Measurements from ENCODE around the gene PTTG2.

Gene PTTG2

DNA sequence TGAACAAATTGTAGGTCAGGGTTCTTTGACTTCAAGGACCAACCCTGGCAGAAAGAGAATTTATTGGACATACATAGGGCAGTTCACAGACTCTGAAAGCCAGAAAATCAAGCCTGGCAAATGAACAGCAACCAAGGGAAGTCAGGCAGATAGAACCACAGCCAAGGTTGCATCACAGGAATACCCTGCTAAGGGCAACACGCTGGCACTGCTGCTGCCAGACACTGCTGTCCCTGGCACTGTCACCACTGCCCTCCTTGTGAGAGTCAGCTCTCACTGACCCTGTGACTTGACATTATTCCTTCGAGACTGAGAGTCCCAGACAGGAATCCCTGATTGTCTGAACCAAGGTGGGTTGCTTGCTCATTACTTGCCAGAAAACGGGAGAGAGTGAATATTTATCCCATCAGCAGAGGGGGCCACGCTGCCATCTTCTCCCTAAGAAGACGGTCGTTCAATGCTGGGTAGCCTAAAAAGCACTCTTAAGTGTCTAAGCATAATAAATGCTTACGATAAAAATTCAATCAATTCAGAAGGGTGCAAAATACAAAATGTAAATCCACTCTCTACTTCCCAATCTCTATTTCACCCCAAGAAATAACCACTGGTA, 23.2 kb upstream of the PTTG2 start:
- H3K4me1 ChIP-seq (ENCODE audit: insufficient read depth, low read length) = no peaks in the 10 kb centered on the region
- H3K9me3 ChIP-seq (ENCODE audit: insufficient read depth, low read depth, low read length) = no peaks in the 10 kb centered on the region
- no peak overlapping the region for H3K4me3 ChIP-seq (ENCODE audit: low read length)
- no peaks in the 10 kb centered on the region for H3K27me3 ChIP-seq (ENCODE audit: insufficient read depth, low read length)
- H3K9ac ChIP-seq (ENCODE audit: low read depth, low read length) = no peak overlapping the region
- H3K36me3 ChIP-seq (ENCODE audit: insufficient read depth, low read depth, low read length) = no peaks in the 10 kb centered on the region
- H3K27ac ChIP-seq (ENCODE audit: low read length) = no peak overlapping the region

GRCh38 chr4:37938208-37938607, 22.0 kb upstream of the PTTG2 start:
- no peaks in the 10 kb centered on the region for H3K36me3 ChIP-seq (ENCODE audit: insufficient read depth, low read depth, low read length)
- H3K27me3 ChIP-seq (ENCODE audit: insufficient read depth, low read length) = no peaks in the 10 kb centered on the region
- H3K9ac ChIP-seq (ENCODE audit: low read depth, low read length) = no peak overlapping the region
- no peak overlapping the region for H3K27ac ChIP-seq (ENCODE audit: low read length)
- H3K4me3 ChIP-seq (ENCODE audit: low read length) = no peak overlapping the region
- H3K4me1 ChIP-seq (ENCODE audit: insufficient read depth, low read length) = no peaks in the 10 kb centered on the region
- no peaks in the 10 kb centered on the region for H3K9me3 ChIP-seq (ENCODE audit: insufficient read depth, low read depth, low read length)

DNA sequence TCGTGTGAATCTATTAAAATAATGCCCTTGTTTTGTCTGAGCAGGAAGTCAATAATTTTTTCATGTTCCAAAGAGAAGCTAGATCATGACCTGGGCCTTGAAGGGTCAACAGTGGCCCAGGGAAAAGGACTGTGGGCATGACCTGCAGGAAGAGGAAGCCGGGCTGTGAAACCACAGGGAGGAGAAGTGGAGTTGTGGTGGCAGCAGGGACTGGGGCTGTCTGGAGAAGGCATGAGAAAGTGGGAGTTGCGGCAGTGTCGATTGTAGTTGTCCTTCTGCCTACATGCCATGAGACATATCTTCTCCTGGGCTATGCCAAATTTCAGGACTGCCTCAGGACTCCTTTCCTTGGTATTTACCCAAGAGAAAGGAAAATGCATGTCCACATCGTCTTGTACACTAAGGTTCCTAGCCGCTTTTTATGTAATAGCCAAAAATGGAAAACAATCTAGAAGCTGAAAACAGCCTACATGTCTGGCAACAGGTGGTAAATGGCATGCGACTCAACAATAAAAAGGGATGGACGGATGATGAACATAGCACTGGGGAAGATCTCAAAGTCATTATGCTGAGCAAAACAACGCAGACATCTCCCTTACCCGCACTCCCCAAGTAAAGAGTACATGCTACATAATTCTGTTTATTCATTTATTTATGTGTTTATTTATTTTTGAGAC, 13.6 kb upstream of the PTTG2 start:
- Histone ChIP-seq H3K36me3 (ENCODE audit: insufficient read depth, low read depth, low read length) (no peaks in the 10 kb centered on the region), H3K9me3 (ENCODE audit: insufficient read depth, low read depth, low read length) (no peaks in the 10 kb centered on the region), H3K27me3 (ENCODE audit: insufficient read depth, low read length) (no peaks in the 10 kb centered on the region), H3K27ac (ENCODE audit: low read length) (no peak overlapping the region), H3K4me1 (ENCODE audit: insufficient read depth, low read length) (no peaks in the 10 kb centered on the region), H3K4me3 (ENCODE audit: low read length) (no peak overlapping the region), H3K9ac (ENCODE audit: low read depth, low read length) (no peak overlapping the region)

DNA sequence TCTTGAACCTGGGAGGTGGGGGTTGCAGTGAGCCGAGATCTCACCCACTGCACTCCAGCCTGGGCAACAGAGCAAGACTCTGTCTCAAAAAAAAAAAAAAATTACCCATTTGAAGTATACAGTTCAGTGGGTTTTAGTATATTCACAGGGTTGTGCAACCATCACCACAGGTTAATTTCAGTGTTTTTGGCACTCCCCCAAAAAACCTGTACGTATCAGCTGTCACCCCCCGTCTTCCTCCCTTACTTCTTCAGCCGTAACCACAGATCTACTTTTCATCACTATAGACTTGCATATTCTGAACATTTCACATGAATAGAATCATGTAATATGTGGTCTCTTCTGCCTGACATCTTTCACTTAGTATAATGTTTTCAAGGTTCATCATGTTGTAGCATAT, 11.7 kb upstream of the PTTG2 start:
- Histone ChIP-seq H3K4me3 (ENCODE audit: low read length) (no peak overlapping the region), H3K36me3 (ENCODE audit: insufficient read depth, low read depth, low read length) (no peaks in the 10 kb centered on the region), H3K4me1 (ENCODE audit: insufficient read depth, low read length) (no peaks in the 10 kb centered on the region), H3K27ac (ENCODE audit: low read length) (no peak overlapping the region), H3K9me3 (ENCODE audit: insufficient read depth, low read depth, low read length) (no peaks in the 10 kb centered on the region), H3K27me3 (ENCODE audit: insufficient read depth, low read length) (no peaks in the 10 kb centered on the region), H3K9ac (ENCODE audit: low read depth, low read length) (no peak overlapping the region)

DNA sequence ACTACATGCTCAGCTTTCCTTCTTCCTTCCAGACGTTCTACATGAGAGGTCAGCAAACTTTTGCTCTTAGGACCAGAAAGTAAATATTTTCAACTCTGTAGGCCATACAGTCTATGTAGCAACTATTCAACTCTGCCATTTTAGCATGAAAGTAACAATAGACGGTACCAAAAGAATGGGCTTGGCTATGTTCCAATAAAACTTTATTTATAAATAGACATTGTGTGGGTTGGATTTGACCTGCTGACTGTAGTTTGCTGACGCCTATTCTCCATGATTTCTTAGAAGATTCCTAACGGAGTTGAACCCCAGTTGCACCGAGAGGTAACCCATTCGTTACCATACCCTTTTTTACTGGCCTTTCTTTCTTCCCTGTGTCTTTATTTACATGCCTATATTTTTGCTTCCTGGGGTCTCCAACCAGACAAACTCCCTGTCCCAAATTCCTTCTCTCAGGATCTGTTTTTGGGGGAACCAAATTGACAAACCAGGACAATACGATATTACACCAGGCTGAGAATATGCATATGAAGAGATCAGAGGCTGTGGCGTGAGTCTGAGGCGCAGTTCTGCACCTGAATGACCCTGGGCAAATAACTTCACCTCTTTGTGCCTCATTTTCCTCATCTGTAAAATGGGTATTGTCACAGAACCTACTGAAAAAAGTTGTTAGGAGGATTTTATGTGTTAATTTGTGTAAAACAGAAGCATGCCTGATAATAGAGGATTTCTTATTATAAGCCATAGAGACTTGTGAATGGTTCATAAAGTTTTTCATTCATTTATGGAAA, 10.4 kb upstream of the PTTG2 start:
- no peaks in the 10 kb centered on the region for H3K9me3 ChIP-seq (ENCODE audit: insufficient read depth, low read depth, low read length)
- no peaks in the 10 kb centered on the region for H3K27me3 ChIP-seq (ENCODE audit: insufficient read depth, low read length)
- H3K4me1 ChIP-seq (ENCODE audit: insufficient read depth, low read length) = no peaks in the 10 kb centered on the region
- no peak overlapping the region for H3K4me3 ChIP-seq (ENCODE audit: low read length)
- H3K36me3 ChIP-seq (ENCODE audit: insufficient read depth, low read depth, low read length) = no peaks in the 10 kb centered on the region
- H3K9ac ChIP-seq (ENCODE audit: low read depth, low read length) = no peak overlapping the region
- H3K27ac ChIP-seq (ENCODE audit: low read length) = no peak overlapping the region

DNA sequence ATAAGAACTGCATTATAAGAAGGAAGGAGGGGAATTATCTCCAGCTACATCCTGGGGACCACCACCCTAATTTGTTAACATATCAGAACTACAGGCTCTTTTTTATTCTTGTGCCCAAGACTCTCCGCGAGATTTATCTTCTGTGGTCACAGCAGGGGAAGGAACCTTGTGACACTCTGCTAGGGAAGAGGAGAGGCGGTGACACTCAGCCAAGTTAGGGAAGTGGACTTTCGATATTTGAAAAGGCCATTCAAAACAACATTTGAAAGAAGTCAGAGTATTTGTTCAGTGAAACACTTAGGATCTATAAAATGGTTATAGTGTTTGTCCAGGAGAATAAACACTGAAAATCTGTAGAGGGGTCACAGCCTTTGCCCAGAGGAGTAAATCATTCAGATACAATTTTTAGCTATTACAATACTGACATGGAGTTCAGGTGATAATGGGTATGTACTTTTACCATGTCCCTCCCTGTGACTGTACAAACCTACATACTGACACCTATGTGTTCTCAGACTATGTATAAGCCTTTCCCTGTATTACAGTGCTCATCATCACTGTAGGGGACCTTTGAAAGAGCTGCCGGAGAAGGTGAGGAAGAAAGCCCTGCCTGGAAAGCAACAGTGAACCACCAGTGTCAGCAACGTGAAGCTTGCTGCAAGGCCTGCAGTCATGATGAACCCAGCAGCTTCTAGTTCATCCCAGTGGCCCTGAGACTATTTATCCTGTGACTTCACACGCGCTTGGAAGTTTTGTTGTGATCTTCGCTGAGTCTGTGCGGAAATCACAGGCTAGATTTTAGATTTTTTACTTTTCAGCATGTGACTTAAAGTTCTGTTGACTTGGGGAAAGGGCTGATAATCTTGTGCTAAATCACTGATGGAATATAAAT, 8.5 kb upstream of the PTTG2 start:
- Histone ChIP-seq H3K27ac (ENCODE audit: low read length) (no peak overlapping the region), H3K4me1 (ENCODE audit: insufficient read depth, low read length) (no peaks in the 10 kb centered on the region), H3K36me3 (ENCODE audit: insufficient read depth, low read depth, low read length) (no peaks in the 10 kb centered on the region), H3K4me3 (ENCODE audit: low read length) (no peak overlapping the region), H3K27me3 (ENCODE audit: insufficient read depth, low read length) (no peaks in the 10 kb centered on the region), H3K9ac (ENCODE audit: low read depth, low read length) (no peak overlapping the region), H3K9me3 (ENCODE audit: insufficient read depth, low read depth, low read length) (no peaks in the 10 kb centered on the region)

DNA sequence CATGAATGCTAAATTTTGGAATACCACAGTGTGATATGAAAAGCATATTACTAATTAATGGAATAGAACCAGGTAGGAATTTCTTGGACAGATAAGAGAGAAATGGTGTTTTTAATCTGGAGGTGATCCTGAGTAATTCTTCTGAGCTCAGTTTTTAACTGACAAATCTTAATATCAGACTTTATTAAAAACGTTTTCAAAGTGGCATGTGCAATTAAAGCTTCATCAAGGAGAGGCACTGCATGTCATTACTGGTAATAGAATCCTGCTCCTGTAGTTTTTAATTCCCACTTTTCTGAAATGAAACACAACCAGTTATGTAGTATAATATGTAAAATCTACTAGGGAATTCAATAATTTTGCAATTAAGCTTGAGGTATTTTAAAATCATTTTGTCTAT, 7.0 kb upstream of the PTTG2 start:
- Histone ChIP-seq H3K9ac (ENCODE audit: low read depth, low read length) (no peak overlapping the region), H3K27me3 (ENCODE audit: insufficient read depth, low read length) (no peaks in the 10 kb centered on the region), H3K4me3 (ENCODE audit: low read length) (no peak overlapping the region), H3K36me3 (ENCODE audit: insufficient read depth, low read depth, low read length) (no peaks in the 10 kb centered on the region), H3K9me3 (ENCODE audit: insufficient read depth, low read depth, low read length) (no peaks in the 10 kb centered on the region), H3K27ac (ENCODE audit: low read length) (no peak overlapping the region), H3K4me1 (ENCODE audit: insufficient read depth, low read length) (no peaks in the 10 kb centered on the region)

DNA sequence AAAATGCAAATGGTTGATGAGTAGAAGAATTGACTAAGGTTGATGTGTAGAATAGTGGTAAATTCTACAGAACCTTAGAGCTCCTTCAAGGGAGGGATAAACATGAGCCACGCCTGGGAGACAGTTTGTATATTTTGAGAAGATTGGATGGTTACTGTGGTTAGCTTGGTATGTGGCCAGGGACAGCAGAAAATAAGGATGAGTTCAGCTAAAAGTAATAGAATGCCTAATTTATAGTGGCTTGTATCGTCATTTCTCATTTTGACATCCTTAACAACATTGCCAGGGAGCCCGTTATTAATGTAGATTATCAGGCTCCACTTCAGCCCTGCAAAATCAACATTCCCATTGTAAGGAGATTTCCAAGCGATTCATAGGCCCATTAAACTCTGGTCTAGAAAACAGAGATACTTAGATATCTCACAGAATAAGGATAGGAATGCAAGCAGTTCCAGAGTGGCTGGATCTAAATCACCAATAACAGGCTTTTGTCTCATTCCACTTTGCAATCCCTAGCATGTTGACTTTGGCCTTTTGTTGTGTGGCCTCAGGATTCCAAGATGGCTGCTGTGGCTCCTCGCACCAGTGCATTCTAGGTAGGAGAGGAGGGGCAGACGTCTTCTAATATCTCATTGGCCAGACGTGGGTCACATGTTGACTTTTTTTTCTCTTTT, 6.4 kb upstream of the PTTG2 start:
- Histone ChIP-seq H3K9me3 (ENCODE audit: insufficient read depth, low read depth, low read length) (no peaks in the 10 kb centered on the region), H3K27ac (ENCODE audit: low read length) (no peak overlapping the region), H3K9ac (ENCODE audit: low read depth, low read length) (no peak overlapping the region), H3K4me3 (ENCODE audit: low read length) (no peak overlapping the region), H3K36me3 (ENCODE audit: insufficient read depth, low read depth, low read length) (no peaks in the 10 kb centered on the region), H3K4me1 (ENCODE audit: insufficient read depth, low read length) (no peaks in the 10 kb centered on the region; the same call in 1 of the 2 replicates), H3K27me3 (ENCODE audit: insufficient read depth, low read length) (no peaks in the 10 kb centered on the region)

DNA sequence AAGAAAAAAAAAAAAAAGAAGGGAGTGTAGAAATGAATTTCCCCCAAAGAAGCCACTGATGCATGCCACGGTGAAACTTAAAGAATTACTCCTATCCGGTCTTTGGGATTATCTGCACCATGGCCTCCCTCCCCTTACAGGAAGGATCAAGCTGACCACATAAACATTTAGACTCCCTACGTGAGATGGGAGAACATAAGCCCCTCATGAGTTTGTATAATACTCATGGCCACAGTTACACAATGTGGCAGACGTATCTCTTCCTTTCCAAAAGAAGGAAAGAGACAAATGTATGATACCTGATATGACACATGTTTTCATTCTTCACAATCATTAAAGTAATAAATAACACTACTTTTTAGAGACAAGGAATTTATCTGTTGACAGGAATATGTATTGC, 3.3 kb upstream of the PTTG2 start:
- Histone ChIP-seq H3K27me3 (ENCODE audit: insufficient read depth, low read length) (no peaks in the 10 kb centered on the region), H3K9ac (ENCODE audit: low read depth, low read length) (no peak overlapping the region), H3K9me3 (ENCODE audit: insufficient read depth, low read depth, low read length) (no peaks in the 10 kb centered on the region), H3K36me3 (ENCODE audit: insufficient read depth, low read depth, low read length) (no peaks in the 10 kb centered on the region), H3K4me3 (ENCODE audit: low read length) (no peak overlapping the region), H3K27ac (ENCODE audit: low read length) (no peak overlapping the region), H3K4me1 (ENCODE audit: insufficient read depth, low read length) (no peaks in the 10 kb centered on the region; the same call in 1 of the 2 replicates)

DNA sequence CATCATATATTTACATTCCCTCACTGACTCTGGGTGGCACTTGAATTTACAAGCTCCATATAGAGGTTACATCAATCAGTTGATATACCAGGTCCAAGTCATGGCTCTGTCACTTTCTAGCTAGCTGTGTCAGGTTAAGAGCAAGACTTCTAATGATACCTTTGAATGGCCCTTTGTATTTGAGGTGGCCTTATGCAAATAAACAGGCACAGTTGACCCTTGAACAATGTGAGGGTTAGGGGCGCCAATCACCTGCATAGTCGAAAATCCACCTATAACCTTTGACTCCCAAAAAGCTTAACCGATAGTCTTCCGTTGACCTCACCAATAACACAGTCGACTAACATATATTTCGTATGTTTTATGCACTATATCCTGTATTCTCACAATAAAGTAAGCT, 1.3 kb upstream of the PTTG2 start:
- no peaks in the 10 kb centered on the region; the same call in 1 of the 2 replicates for H3K4me1 ChIP-seq (ENCODE audit: insufficient read depth, low read length)
- no peak overlapping the region for H3K4me3 ChIP-seq (ENCODE audit: low read length)
- no peak overlapping the region for H3K9ac ChIP-seq (ENCODE audit: low read depth, low read length)
- no peaks in the 10 kb centered on the region for H3K27me3 ChIP-seq (ENCODE audit: insufficient read depth, low read length)
- no peaks in the 10 kb centered on the region for H3K36me3 ChIP-seq (ENCODE audit: insufficient read depth, low read depth, low read length)
- H3K27ac ChIP-seq (ENCODE audit: low read length) = no peak overlapping the region
- H3K9me3 ChIP-seq (ENCODE audit: insufficient read depth, low read depth, low read length) = no peaks in the 10 kb centered on the region

Data from iPS-20b (cell line).